Measurements from ENCODE around the gene UBALD2.
"Not testable (repeated sequence)": the region's sequence is repeated elsewhere in the genome, so short reads cannot be mapped to it uniquely, and the experiment has no call there.

Gene UBALD2

DNA sequence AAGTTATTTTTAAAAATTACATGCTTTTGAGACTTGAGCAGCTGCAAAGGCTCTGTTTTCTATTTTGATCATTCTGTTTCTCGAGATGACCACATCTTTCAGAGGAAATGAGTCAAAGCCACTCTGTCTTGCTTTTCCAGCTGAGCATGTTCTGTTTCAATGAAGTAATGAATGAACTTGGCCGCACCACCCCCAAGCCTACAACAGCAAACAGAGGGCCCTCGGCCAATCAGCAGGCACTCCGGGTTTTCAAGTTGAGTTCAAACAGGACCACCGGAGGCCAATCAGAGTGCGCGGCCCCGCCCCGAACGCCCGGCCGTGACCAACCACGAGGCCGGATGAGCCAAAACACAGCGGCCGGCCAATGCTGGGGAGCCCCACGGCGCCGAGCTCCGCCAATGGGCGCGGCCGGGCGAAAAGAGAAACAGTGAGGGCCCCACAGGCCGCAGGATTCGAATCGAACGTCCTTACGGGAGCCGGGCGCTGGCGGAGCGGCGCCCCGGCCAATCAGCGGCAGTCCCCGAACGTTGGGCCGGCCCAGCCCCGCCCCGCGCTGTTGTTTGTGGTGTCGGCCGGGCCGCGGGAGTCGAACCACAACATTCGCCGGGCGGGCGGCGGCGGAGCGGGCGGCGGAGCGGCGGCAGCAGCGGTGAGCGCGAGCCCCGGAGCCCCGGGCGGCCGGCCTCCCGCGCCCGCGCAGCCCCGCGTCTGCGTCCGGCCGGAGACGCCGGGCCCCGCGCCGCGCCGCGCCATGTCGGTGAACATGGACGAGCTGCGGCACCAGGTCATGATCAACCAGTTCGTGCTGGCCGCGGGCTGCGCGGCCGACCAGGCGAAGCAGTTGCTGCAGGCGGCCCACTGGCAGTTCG, at the start of gene UBALD2:
TSS of gene UBALD2 (plus strand) at position 594 of the 869 bp plus-strand sequence. CDS start at position 752, 158 bp downstream.
- peak; percentile 99 for DNase-seq

DNA sequence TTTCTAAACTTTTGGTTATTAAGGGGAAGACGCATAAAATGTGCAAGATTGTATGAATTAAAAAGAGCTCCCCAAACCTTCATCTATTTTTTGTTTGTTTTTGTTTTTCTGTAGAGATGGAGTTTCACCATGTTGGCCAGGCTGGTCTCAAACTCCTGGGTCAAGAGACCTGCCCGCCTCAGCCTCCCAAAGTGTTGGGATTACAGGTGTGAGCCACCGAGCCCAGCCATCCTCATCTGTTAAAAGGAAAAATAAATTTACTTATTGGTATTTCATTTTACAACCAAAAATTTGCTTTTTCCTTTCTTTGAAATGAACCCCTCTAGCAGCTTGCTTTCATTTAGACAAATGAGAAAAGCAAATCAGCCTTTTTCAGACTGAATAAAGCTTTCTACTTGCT, 48.1 kb upstream of the UBALD2 start:
- no peak for DNase-seq

DNA sequence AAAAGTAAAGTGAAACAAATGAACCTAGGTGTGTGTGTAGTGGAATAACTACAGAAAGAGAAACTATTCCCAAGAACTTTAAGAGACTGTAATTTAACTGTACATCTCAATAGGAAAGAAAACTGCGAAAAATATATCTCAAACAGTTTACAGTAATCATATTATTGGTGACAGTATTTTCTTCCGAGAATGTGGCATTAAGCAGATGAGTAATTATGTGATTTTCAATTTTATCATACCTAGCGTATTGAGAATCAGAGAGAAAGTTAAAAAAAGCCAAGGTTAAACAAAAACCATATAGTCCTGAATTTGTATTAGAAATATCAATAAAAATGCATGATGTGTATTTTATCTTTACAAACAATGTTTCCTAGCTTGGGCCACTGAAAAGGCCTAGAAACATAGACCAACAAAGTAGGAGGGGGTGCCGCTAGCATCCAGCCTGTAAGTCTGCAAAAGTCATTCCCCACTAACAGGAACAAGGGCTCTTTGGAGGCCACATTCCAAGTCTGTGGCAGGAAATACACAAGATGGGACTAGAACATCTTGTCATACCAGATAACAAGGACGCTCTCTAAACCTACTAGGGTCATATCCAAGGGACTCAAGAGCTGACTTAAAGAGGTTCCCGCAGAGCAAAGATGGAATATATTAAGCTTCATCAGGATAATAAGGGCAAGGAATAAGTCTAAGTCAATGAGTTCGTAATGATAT, 45.3 kb upstream of the UBALD2 start:
- no peak for DNase-seq

DNA sequence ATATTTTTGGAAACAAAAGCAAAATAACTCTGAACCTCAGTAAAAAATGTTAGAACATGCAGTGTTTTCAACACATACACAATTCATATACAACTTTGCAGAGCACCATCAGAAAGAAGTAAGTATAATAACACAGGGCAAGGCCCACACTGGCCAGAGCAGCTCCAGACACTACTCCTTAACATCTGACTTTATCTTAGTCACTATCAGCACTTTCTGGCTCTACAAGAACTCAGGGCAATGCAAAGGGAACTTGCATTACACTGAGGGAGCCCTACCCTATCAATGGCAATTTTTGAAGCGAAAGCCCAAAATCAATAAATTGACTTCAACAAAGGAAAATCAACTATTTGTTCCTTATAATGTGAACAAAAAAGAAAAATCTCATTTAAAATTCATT, 41.3 kb upstream of the UBALD2 start:
- no peak for DNase-seq

DNA sequence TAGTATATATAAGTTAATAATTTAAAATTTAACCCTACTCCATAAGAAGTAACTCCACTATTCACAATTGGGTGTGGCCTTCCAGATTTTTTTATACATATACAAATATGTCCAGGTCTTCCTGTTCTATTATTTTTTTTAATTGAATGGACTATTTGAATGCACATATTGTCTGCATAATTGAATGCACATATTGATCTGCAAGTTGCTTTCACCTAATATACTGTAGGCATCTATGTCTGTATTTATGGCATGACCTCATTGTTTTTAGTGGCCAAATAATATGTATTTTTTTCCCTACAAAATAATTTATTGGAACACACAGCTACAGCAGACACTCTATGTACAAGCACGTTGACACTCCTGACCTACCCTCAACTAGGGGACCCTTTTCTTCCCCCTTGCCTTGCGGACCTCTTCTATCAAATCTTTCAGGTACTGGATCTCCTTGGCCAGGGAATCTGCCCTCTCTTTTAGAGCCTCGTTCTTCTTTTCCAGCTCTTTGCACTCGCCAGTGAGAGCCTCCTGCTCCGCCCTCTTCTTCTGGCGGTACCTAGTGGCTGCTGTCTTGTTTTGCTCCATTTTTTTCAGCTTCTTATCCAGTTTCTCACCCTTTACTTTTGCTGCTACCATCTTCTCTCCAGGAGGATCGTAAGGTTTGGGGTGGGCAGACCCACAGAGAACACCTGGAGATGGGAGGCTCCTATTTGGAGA, 39.6 kb upstream of the UBALD2 start:
- DNase-seq: not testable (repeated sequence)

DNA sequence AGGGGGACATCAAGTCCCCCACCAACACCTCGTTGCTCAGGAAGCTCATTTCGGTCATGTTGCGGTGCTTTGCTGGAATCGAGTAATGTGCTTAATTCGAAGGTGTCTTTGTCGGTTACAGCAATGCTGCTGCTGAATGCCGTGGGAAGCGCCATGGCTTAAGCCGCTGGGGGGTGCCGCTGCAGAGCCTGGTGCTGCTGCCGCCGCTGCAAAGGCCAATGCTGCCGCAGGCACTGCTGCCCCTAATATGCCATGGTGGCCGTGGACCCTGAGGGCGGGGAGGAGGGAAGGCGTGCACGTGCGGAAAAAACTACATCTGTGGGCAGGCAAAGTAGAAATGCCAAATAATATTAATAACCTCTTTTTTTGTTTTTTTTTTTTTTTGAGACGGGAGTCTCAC, 38.4 kb upstream of the UBALD2 start:
- not testable (repeated sequence) for DNase-seq

DNA sequence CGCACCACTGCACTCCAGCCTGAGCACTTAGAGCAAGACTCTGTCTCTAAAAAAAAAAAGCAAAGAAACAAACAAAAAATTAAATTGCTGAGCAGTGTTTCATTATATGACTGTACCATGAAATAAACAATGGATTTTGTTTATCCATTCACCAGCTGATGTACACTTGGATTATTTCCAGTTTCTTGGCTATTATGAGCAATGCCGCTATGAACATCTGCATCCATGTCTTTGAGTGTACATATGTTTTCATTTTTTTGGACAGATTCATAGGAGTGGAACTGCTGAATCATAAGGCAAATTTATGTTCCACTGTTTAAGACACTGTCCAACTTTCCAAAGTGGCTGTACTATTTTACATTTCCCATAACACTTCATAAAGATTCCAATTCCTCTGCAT, 32.8 kb upstream of the UBALD2 start:
- no peak for DNase-seq

DNA sequence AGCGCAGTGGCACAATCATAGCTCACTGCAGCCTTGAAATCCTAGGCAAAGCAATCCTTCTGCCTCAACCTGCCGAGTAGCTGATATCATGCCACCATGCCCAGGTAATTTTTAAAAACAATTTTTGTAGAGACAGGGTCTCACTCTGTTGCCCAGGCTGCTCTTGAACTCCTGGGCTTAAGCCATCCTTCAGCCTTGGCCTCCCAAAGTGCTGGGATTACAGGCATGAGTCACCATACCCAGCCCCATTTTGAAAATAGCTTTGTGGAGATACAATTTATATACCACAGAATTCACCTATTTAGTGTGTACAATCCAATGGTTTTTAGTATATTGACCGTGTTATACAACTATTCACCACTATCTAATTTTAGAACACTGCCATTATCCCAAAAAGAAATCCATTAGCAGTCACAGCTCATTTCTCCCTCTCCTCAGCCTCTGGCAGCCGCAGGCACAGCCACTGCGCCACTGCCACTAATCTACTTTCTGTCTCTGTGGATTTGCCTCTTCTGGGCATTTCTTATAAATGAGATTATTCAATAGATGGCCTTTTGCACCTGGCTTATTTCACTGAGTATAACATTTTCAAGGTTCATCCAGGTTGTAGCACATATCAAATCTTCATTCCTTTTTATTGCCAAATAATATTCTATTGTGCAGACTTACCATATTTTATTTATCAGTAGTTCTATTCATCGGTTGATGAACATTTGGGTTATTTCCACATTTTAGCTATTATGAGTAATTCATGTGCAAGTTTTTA, 31.4 kb upstream of the UBALD2 start:
- no peak for DNase-seq

DNA sequence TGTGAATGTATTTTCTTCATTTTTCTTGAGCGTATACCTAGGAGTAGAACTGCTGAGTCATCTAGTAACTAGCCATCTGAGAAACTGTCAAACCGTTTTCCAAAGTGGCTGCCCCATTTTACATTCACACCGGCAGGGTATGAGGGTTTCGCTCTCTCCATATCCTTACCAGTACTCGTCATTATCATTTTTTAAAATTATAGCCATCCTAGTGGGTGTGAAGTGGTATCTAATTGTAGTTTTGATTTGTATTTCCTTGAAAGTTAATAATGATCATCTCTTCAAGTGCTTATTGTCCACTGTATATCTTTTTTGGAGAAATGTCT, 30.8 kb upstream of the UBALD2 start:
- DNase-seq: no peak

DNA sequence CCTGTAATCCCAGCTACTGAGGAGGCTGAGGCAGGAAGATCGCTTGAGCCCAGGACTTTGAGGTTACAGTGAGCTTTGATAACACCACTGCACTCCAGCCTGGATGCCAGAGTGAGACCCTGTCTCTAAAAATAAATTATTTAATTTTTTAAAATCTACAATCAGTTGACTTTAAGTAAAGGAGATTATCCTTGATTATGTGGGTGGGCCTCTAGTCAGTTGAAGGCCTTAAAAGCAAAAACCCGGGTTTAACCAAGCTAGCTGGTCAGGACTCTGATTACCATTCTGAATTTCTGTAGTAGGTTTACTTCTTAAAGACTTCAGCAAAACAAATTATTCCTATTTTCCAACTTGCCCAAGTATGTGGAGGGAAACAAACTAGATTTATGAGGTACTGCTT, 29.3 kb upstream of the UBALD2 start:
- no peak for DNase-seq

DNA sequence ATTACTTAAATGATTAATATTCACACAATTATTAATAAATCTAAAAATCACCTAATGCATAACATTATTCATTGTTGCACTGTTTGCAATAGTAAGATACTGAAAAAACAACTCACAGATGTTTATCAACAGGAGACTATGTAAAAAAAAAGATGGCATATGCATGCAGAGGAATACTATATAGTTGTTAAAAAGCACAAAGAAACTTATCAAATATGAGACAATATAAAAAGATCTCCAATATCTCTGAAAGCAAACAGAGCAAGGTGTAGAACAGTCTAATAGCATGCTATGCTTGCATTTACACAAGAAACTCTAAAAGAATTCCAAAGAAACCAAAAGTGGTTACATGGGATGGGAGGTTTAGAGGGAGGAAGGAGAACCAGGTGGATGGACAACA, 28.5 kb upstream of the UBALD2 start:
- DNase-seq: no peak

DNA sequence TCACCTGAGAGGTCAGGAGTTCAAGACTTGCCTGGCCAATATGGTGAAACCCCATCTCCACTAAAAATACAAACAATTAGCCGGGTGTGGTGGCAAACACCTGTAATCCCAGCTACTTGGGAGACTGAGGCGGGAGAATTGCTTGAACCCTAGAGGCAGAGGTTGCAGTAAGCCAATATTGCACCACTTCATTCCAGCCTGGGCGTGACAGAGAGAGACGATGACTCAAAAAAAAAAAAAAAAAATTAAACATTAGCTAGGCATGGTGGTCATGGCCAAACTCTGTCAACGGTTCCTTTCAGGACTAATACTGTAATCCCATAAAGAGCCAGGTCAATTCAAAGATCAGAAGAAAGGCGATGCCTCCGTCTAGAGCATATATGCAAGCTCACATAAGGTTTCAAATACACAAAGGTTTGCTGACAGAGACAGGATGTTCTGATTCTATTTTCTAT, 27.3 kb upstream of the UBALD2 start:
- DNase-seq: no peak

DNA sequence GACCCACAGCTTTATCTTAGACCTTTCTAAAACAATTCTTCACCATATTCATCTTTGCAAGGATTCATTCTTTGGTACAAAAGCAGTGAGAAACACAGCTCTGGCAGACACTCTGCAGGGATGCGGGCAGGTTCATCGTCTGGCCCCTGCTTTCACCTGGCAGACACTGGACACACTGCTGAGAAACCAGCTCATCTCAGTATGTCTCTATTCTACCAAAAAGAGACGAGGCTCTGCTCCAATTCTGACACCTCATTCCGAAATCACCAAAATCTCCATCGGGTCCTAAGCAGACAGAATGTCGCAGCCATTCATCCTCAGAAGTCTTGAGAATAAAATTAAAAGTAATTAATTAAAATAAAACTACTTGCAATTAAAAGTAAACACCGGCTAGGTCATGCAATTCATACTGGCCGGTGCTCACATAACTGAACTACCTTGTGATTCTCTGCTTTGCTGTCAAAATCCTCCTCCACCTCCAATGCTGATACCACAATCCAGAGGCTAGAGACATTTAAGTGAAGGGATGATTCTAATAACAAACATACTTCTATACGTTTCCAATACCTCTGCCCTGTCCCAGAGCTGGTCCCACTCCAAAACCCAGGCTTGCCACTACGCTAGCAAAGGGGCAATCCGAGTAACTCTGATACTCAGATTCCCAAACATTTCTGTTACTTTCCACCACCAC, 26.2 kb upstream of the UBALD2 start:
- no peak for DNase-seq

DNA sequence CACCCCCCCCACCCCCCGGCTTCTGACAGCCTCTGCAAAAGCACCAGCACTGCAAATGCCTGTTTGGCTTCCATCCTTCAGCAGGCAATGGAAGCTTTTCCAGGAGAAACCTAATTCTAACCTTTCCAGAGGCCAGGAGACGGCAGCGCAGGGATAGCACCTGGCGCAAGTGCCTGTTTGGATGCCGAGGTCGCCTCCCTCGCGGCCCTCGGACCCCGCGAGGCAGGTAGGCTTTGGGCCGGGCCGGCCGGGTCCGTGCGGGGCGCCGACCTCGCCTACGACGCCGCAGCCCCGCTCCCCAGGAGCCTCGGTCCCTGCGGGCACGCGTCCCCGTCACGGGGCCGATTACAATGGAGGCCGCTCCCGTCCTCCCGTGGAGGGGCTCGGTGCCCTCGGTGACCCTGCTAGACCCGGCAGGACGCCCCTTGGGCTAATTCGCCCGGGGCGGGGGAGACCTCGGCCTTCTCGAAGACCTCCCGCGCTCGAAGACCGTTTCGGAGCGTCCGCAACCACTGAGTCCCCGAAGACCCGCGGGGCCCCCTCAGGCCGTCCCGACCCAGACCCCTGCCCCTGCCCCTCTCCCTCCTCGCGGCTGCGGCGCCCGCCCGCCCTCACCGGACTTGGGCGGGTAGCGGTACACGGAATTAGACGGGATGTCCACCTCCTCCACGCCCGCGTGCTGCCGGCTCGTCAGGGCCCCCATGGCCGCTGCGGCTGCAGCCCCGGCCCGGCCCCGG, 25.4 kb upstream of the UBALD2 start:
- DNase-seq: no peak

DNA sequence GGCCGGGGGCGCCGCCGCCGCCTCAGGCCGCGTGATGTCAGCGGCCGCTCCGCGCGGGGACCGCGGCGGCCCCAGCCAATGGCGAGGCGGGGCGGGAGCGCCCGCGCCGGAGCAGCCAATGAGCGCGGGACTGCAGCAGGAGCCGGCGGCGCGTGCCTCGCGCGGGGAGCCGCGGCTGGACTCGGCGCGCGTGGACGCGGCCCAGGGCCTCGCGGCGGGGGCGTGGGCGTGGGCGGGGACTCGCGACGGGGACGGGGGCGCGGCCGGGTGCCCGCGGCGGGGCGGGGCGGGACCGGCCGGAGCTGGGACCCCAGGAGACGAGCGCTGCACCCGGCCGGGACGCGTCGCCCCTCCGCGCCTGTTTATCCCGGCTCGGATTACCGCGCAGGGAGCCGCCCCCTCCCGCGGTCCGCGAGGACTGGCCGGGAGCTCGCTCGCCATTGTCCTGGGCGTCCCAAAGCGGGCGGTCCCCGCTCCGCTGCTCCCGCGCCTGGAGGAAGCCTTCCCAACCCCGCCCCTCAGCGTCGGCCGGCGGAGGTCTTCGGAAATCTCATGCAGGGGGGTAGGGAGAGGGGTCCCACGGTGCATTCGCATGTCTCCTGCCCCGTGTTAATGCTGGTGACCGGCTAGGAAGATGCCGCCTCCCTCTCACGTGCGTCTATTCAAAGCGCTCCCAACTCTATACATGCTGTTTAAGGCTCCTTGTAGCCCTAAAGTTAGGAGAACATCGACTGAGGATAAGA, 24.5 kb upstream of the UBALD2 start, which contains the start of gene RNF157:
TSS of gene RNF157 (minus strand) at position 33 of the 743 bp plus-strand sequence. CDS start 253 bp downstream, outside the sequence.
- DNase-seq: peak; percentile 50

DNA sequence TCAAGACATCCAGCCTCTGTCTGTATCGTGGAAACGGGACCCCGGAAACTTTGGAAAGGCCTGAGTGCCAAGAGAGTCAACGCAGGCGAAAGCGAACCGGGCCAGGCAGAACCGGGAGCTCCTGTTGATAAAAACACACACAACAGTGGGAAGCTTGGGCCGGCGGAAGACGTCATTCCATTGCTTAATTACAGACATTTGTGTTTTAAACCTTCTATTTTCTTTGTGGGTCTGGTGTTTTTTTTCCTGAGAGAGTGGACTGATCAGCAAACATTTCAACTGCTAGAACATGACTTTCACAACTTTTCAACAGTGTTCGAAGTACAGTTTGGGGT, 24.0 kb upstream of the UBALD2 start:
- no peak for DNase-seq

DNA sequence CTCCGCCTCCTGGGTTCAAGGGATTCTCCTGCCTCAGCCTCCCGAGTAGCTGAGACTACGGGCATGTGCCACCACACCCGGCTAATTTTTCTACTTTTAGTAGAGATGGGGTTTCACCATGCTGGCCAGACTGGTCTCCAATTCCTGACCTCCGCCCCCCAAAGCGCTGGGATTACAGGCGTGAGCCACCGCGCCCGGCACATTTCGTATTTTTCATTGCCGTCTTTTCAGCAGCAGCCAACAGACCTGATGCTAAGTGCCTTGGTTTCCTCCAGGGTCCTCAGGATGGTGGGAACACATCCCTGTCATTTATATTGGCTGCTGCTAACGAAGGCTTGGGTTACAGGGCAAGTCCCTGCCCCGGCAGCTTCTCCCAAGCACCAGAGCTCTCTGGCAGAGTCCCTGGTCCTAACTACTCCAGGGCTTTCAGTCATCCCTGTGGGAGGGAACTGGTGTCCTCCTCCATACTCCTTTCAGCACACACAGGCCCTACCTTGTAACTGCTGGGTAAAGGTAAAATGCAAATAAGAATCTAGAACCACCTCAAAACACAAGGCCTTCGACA, 23.4 kb upstream of the UBALD2 start:
- DNase-seq: no peak

DNA sequence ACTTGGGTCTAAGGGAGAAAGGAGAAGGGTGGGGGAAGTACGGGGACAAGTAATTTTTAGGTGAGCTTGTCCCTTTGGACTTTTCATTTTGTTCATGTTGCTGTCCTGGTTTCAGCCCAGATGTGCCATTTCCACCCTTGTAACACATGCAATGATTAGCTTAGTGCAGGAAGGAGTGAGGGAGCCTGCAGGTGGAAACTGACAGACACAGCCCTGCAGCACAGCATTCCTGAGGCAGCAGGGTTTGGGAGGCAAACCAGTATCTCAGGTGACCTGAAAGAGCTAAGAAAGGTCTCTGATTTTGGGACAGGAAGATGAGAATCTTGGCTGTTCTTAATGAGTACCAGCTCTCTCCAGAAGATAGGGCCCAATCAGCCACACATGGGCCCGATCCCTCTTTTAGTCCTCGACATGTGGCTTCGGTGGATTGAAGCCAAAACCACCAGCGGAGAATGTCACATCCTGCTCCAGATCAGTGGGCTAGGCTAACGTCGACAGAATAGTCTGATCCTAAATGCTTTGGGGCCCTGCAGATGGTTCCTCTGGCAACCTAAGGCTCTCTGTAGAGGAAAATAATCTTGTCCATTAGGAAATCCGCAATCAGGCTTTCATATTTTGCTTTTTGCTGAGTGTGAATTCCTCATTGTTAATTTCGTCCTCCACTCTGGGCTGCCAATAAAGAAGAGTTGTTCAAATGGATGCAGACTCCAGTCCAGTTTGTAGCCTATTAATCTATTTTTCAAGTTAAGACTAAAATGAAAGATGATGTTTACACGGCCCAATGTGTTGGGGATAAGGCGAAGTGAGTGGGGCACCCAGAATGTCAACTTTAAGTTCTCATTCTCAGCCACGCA, 21.1 kb upstream of the UBALD2 start:
- DNase-seq: no peak

DNA sequence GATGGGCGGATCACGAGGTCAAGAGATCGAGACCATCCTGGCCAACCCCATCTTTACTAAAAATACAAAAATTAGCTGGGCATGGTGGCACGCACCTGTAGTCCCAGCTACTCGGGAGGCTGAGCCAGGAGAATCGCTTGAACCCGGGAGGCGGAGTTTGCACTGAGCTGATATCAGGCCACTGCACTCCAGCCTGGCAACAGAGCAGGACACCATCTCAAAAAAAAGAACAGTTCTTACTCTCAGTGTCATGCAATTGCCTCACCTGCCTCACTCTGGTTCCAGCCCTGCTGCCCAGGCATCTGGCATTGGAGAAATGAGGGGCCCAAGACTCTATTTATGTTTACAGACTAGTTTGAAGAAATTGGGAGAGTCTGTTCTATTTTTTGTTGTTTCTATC, 20.4 kb upstream of the UBALD2 start:
- not testable (repeated sequence) for DNase-seq
